ENCODE measurements around the gene RNU6-9. TPM values are rescaled to one million over a fixed set of nuclear protein-coding genes. Genes with fewer than 3 reads are reported as not detected.
A peak's percentile ranks its signal among the peaks of the same experiment; 100 is the strongest.

Gene RNU6-9
- total and polyA plus RNA-seq, 2 of the 13 experiments (the other 11 are each of a cell fraction or from before 2014, with no cell fraction given) = under 0.01 TPM; not detected in 1

DNA sequence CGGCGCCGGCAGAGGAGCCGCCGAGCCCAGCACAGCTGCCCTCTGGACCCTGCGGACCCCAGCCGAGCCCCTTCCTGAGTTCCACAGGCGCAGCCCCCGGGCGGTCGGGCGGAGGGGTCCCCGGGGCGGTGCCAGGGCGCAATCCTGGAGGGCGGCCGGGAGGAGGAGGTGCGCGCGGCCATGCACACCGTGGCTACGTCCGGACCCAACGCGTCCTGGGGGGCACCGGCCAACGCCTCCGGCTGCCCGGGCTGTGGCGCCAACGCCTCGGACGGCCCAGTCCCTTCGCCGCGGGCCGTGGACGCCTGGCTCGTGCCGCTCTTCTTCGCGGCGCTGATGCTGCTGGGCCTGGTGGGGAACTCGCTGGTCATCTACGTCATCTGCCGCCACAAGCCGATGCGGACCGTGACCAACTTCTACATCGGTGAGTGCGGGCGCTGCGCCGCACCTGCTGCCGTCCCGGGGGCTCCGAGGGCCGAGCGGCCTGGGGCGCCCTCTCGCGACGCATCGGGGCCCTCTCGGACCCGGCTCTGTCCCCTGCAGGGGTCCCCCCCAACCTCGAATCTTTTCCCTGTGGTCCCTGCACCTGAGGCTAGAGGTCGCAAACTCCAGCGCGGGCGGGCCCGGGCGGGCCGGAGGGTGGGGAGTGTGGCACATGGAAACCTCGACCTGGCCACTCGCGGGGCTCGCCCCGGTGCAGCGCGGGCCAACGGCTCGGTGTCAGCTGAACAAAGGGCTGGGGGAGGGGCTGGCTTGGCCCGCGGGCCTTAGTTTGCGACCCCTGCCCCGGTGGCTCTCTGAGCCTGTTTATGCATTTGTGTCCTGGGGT, 24.3 kb downstream of the RNU6-9 start, which contains the start of gene KISS1R (continued):
- TF ChIP-seq, protein P1, sequence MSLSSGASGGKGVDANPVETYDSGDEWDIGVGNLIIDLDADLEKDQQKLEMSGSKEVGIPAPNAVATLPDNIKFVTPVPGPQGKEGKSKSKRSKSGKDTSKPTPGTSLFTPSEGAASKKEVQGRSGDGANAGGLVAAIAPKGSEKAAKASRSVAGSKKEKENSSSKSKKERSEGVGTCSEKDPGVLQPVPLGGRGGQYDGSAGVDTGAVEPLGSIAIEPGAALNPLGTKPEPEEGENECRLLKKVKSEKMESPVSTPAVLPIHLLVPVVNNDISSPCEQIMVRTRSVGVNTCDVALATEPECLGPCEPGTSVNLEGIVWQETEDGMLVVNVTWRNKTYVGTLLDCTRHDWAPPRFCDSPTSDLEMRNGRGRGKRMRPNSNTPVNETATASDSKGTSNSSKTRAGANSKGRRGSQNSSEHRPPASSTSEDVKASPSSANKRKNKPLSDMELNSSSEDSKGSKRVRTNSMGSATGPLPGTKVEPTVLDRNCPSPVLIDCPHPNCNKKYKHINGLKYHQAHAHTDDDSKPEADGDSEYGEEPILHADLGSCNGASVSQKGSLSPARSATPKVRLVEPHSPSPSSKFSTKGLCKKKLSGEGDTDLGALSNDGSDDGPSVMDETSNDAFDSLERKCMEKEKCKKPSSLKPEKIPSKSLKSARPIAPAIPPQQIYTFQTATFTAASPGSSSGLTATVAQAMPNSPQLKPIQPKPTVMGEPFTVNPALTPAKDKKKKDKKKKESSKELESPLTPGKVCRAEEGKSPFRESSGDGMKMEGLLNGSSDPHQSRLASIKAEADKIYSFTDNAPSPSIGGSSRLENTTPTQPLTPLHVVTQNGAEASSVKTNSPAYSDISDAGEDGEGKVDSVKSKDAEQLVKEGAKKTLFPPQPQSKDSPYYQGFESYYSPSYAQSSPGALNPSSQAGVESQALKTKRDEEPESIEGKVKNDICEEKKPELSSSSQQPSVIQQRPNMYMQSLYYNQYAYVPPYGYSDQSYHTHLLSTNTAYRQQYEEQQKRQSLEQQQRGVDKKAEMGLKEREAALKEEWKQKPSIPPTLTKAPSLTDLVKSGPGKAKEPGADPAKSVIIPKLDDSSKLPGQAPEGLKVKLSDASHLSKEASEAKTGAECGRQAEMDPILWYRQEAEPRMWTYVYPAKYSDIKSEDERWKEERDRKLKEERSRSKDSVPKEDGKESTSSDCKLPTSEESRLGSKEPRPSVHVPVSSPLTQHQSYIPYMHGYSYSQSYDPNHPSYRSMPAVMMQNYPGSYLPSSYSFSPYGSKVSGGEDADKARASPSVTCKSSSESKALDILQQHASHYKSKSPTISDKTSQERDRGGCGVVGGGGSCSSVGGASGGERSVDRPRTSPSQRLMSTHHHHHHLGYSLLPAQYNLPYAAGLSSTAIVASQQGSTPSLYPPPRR (CRISPR knock-in tag; IDR thresholded peaks at IDR 0.05; ENCODE audit: borderline replicate concordance) = no peak
- TF ChIP-seq ZFX (CRISPR knock-in tag; IDR thresholded peaks at IDR 0.05; ENCODE audit: low read depth) (0 out of 2 replicates have a peak, but pooled peaks have one; percentile 67), SKI (IDR thresholded peaks at IDR 0.05; ENCODE audit: partially characterized antibody) (peak; percentile 23), PHF5A (CRISPR knock-in tag; IDR thresholded peaks at IDR 0.05; ENCODE audit: low read depth, unreplicated experiment) (peak; percentile 77), FOSL1 (CRISPR knock-in tag; IDR thresholded peaks at IDR 0.05; ENCODE audit: borderline replicate concordance) (0 out of 2 replicates have a peak, but pooled peaks have one; percentile 38), U2AF2 (IDR thresholded peaks at IDR 0.05; ENCODE audit: low read depth, low read length) (no peak), ZNF563 (CRISPR knock-in tag; IDR thresholded peaks at IDR 0.05) (peak; percentile 78; the same call in 1 of the 2 replicates), ZNF430 (CRISPR knock-in tag; IDR thresholded peaks at IDR 0.05) (peak; percentile 89; the same call in 1 of the 2 replicates), ASH2L (IDR thresholded peaks at IDR 0.05; ENCODE audit: insufficient read length, low read depth, low read length) (peak; percentile 26), ZNF350 (CRISPR knock-in tag; IDR thresholded peaks at IDR 0.05; ENCODE audit: borderline replicate concordance, low read depth) (peak; percentile 79), ZFP1 (CRISPR knock-in tag; IDR thresholded peaks at IDR 0.05) (no peak), ZNF740 (CRISPR knock-in tag; IDR thresholded peaks at IDR 0.05) (peak; percentile 96)
- TF ChIP-seq, protein P2, sequence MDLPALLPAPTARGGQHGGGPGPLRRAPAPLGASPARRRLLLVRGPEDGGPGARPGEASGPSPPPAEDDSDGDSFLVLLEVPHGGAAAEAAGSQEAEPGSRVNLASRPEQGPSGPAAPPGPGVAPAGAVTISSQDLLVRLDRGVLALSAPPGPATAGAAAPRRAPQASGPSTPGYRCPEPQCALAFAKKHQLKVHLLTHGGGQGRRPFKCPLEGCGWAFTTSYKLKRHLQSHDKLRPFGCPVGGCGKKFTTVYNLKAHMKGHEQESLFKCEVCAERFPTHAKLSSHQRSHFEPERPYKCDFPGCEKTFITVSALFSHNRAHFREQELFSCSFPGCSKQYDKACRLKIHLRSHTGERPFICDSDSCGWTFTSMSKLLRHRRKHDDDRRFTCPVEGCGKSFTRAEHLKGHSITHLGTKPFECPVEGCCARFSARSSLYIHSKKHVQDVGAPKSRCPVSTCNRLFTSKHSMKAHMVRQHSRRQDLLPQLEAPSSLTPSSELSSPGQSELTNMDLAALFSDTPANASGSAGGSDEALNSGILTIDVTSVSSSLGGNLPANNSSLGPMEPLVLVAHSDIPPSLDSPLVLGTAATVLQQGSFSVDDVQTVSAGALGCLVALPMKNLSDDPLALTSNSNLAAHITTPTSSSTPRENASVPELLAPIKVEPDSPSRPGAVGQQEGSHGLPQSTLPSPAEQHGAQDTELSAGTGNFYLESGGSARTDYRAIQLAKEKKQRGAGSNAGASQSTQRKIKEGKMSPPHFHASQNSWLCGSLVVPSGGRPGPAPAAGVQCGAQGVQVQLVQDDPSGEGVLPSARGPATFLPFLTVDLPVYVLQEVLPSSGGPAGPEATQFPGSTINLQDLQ (CRISPR knock-in tag; IDR thresholded peaks at IDR 0.05) = 0 out of 2 replicates have a peak, but pooled peaks have one; percentile 85
- TF ChIP-seq, protein P3, sequence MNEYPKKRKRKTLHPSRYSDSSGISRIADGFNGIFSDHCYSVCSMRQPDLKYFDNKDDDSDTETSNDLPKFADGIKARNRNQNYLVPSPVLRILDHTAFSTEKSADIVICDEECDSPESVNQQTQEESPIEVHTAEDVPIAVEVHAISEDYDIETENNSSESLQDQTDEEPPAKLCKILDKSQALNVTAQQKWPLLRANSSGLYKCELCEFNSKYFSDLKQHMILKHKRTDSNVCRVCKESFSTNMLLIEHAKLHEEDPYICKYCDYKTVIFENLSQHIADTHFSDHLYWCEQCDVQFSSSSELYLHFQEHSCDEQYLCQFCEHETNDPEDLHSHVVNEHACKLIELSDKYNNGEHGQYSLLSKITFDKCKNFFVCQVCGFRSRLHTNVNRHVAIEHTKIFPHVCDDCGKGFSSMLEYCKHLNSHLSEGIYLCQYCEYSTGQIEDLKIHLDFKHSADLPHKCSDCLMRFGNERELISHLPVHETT (CRISPR knock-in tag; conservative IDR thresholded peaks at IDR 0.05) = peak; percentile 75
- TF ChIP-seq, protein P4, sequence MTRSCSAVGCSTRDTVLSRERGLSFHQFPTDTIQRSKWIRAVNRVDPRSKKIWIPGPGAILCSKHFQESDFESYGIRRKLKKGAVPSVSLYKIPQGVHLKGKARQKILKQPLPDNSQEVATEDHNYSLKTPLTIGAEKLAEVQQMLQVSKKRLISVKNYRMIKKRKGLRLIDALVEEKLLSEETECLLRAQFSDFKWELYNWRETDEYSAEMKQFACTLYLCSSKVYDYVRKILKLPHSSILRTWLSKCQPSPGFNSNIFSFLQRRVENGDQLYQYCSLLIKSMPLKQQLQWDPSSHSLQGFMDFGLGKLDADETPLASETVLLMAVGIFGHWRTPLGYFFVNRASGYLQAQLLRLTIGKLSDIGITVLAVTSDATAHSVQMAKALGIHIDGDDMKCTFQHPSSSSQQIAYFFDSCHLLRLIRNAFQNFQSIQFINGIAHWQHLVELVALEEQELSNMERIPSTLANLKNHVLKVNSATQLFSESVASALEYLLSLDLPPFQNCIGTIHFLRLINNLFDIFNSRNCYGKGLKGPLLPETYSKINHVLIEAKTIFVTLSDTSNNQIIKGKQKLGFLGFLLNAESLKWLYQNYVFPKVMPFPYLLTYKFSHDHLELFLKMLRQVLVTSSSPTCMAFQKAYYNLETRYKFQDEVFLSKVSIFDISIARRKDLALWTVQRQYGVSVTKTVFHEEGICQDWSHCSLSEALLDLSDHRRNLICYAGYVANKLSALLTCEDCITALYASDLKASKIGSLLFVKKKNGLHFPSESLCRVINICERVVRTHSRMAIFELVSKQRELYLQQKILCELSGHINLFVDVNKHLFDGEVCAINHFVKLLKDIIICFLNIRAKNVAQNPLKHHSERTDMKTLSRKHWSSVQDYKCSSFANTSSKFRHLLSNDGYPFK (CRISPR knock-in tag; IDR thresholded peaks at IDR 0.05; ENCODE audit: borderline replicate concordance) = peak; percentile 81; the same call in 1 of the 2 replicates

All from HepG2 (cell line).